Osteocyte (in vitro differentiated cells): ENCODE data around the gene SIGLEC11. TPM values are rescaled to one million over a fixed set of nuclear protein-coding genes. Genes with fewer than 3 reads are reported as not detected.
"Not testable (repeated sequence)": the region's sequence is repeated elsewhere in the genome, so short reads cannot be mapped to it uniquely, and the experiment has no call there.

Experiments
- DNase-seq: peaks from one replicate; pipeline ENCODE4 v3.0.0; 2021; ENCODE audit warnings: mixed read lengths; ENCODE audit not compliant: unreplicated experiment; ENCODE audit errors: extremely low spot score
- H3K27ac Mint-ChIP-seq: one replicate; pipeline ENCODE4 v1.8.0; 2021; ENCODE audit warnings: mild to moderate bottlenecking, mixed read lengths; ENCODE audit not compliant: unreplicated experiment
- H3K27me3 Mint-ChIP-seq: one replicate; pipeline ENCODE4 v1.8.0; 2021; ENCODE audit warnings: mixed read lengths; ENCODE audit not compliant: unreplicated experiment
- H3K36me3 Mint-ChIP-seq: one replicate; pipeline ENCODE4 v1.8.0; 2021; ENCODE audit warnings: mixed read lengths; ENCODE audit not compliant: unreplicated experiment
- H3K4me1 Mint-ChIP-seq: one replicate; pipeline ENCODE4 v1.8.0; 2021; ENCODE audit warnings: mixed read lengths; ENCODE audit not compliant: unreplicated experiment
- H3K4me3 Mint-ChIP-seq: one replicate; pipeline ENCODE4 v1.8.0; 2021; ENCODE audit warnings: mild to moderate bottlenecking, moderate library complexity, mixed read lengths; ENCODE audit not compliant: unreplicated experiment
- H3K9me3 Mint-ChIP-seq: one replicate; pipeline ENCODE4 v1.8.0; 2021; ENCODE audit warnings: mixed read lengths; ENCODE audit not compliant: unreplicated experiment
- CTCF ChIP-seq: fragments of 200-600 bp; sonication (generic); IDR thresholded peaks from 2 replicates; pipeline ENCODE4 v1.5.0; 2021; ENCODE audit warnings: antibody characterized with exemption, mild to moderate bottlenecking, moderate library complexity
- total RNA-seq: library from RNA; stranded (reverse); gene quantifications from 2 replicates; pipeline ENCODE4 v1.2.1, GENCODE V29; 2021

Gene SIGLEC11
- total RNA-seq, 1 donor from 2014 or later: not detected

DNA sequence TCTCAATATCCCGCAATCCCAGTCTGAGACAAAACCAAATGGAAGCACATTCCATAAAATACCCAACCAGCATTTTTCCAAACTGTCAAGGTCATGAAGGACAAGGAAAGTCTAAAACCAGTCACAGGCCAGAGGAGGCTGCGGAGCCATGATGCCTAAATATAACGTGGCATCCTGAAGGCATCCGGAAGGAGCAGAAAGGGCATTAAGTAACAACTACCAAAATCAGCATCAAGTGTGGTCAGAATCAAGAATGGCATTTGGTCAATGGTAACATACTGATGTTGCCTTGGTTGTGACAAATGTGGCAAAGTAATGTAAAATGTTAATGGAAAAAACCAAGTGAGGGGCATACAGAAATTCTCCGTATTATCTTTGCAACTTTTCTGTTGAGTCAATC is 35.5 kb downstream of the SIGLEC11 start:
- no peaks in the 10 kb centered on the region for H3K27me3 Mint-ChIP-seq
- H3K9me3 Mint-ChIP-seq: no peaks in the 10 kb centered on the region
- H3K36me3 Mint-ChIP-seq: peaks cover 14% of the 10 kb centered on the region
- no peak overlapping the region for H3K4me3 Mint-ChIP-seq
- DNase-seq: no peak
- H3K27ac Mint-ChIP-seq: no peak overlapping the region
- no peak for TF ChIP-seq CTCF
- peaks cover 26% of the 10 kb centered on the region for H3K4me1 Mint-ChIP-seq

DNA sequence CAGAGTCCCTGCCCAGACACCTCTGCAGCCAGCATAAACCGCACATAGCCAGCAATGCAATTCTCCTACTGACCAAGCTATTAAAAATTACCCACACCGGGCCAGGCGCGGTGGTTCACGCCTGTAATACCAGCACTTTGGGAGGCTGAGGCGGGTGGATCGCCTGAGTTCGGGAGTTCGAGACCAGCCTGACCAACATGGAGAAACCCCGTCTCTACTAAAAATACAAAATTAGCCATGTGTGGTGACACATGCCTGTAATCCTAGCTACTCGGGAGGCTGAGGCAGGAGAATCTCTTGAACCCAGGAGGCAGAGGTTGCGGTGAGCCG is 36.1 kb downstream of the SIGLEC11 start:
- Mint-ChIP-seq H3K36me3 (peaks cover 15% of the 10 kb centered on the region), H3K4me1 (peaks cover 20% of the 10 kb centered on the region)
- not testable (repeated sequence) for H3K27me3 Mint-ChIP-seq, H3K4me3 Mint-ChIP-seq, DNase-seq, H3K9me3 Mint-ChIP-seq, H3K27ac Mint-ChIP-seq

DNA sequence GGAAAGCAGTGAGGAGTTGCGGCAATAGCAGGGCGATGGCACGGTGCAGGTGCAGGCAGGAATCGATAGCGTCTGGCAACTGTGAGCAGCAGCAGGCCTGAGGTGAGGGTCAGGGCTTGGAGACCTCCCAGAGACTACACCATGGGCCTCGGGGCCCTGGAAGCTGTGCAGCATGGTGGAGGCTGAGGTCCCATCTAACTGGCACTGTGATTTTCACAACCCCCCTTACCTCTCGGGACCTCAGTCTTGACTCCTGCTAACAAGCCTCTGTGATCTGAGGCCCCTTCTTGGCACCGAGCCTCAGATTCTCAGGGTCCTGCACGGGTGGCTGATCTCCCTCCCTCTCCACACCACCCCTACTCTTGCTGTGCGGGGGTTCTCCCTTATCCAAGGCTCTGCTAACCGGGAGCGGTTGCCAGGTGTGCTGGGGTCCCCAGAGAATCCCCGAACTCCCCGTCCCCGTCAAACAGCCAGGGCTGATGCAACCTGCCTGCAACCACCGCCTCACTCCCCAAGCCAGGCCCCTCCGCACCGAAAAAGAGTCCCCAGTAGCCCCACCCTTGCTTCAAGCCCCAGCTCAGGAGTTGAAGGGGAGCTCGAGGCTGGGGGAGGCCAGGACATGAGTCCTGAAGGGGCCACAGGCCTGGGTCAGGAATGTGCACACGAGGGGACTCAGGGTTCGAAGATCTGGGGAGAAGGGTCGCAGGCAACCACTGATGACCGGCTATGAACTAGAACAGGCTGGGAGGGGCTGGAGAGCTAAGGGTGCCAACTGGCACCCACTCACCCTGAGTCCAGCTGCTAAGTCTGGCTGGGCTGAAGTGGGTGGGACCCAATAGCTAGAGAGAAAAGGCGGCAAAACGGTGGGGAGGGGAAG is 36.7 kb downstream of the SIGLEC11 start:
- no peaks in the 10 kb centered on the region for H3K9me3 Mint-ChIP-seq
- peaks cover 19% of the 10 kb centered on the region for H3K4me1 Mint-ChIP-seq
- H3K27me3 Mint-ChIP-seq: no peaks in the 10 kb centered on the region
- no peak for DNase-seq
- no peak overlapping the region for H3K4me3 Mint-ChIP-seq
- TF ChIP-seq CTCF: no peak
- H3K27ac Mint-ChIP-seq: no peak overlapping the region
- H3K36me3 Mint-ChIP-seq: peaks cover 18% of the 10 kb centered on the region

- H3K27ac Mint-ChIP-seq: no peak overlapping the region
- H3K9me3 Mint-ChIP-seq: no peaks in the 10 kb centered on the region
- H3K4me1 Mint-ChIP-seq: peaks cover 16% of the 10 kb centered on the region
- H3K27me3 Mint-ChIP-seq: no peaks in the 10 kb centered on the region
- H3K4me3 Mint-ChIP-seq: no peak overlapping the region
- DNase-seq: no peak
- no peak for TF ChIP-seq CTCF
- H3K36me3 Mint-ChIP-seq: peaks cover 19% of the 10 kb centered on the region
These were observed 37.6 kb downstream of the SIGLEC11 start for GRCh38 chr19:49923055-49924003.

- Mint-ChIP-seq H3K9me3 (no peaks in the 10 kb centered on the region), H3K4me3 (no peak overlapping the region), H3K36me3 (peaks cover 20% of the 10 kb centered on the region), H3K4me1 (peaks cover 5% of the 10 kb centered on the region), H3K27me3 (no peaks in the 10 kb centered on the region), H3K27ac (peak overlapping the region; percentile 47)
- TF ChIP-seq CTCF: no peak
- no peak for DNase-seq
These were observed 38.8 kb downstream of the SIGLEC11 start for GRCh38 chr19:49921871-49922795.
